ENCODE measurements around the gene MAGI2. TPM values are rescaled to one million over a fixed set of nuclear protein-coding genes. Genes with fewer than 3 reads are reported as not detected.

Gene MAGI2
- total RNA-seq, 4 donors from 2014 or later, result 0.23 to 5.5 (median 0.45) TPM

GRCh38 chr7:79296553-79297320 lies 156.7 kb downstream of the MAGI2 start:
- 39 to 48% methylated on average over 1 of the region's 1 CpG for WGBS, 2 donors
- no peaks in the 10 kb centered on the region for H3K9me3 ChIP-seq

GRCh38 chr7:79293655-79294142 lies 159.8 kb downstream of the MAGI2 start:
- H3K36me3 ChIP-seq, result no peaks in the 10 kb centered on the region
- H3K4me1 ChIP-seq, result peaks cover 0 to 4% (median 0%) of the 10 kb centered on the region in 3 donors
- 49 to 58% methylated on average over 6 to 7 of the region's 7 CpGs for WGBS, 2 donors
- DNase-seq, result no peak
- intact Hi-C loops (cut with DNase I), result no loop called here
- no peak overlapping the region for H3K27ac ChIP-seq
- no peak for TF ChIP-seq POLR2A (IDR thresholded peaks at IDR 0.05)
- TF ChIP-seq, protein P1, sequence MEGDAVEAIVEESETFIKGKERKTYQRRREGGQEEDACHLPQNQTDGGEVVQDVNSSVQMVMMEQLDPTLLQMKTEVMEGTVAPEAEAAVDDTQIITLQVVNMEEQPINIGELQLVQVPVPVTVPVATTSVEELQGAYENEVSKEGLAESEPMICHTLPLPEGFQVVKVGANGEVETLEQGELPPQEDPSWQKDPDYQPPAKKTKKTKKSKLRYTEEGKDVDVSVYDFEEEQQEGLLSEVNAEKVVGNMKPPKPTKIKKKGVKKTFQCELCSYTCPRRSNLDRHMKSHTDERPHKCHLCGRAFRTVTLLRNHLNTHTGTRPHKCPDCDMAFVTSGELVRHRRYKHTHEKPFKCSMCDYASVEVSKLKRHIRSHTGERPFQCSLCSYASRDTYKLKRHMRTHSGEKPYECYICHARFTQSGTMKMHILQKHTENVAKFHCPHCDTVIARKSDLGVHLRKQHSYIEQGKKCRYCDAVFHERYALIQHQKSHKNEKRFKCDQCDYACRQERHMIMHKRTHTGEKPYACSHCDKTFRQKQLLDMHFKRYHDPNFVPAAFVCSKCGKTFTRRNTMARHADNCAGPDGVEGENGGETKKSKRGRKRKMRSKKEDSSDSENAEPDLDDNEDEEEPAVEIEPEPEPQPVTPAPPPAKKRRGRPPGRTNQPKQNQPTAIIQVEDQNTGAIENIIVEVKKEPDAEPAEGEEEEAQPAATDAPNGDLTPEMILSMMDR (IDR thresholded peaks at IDR 0.05), result no peak
- no peaks in the 10 kb centered on the region for H3K27me3 ChIP-seq
- no peaks in the 10 kb centered on the region for H3K9me3 ChIP-seq
- H3K4me3 ChIP-seq, result no peak overlapping the region

More at GRCh38 chr7:79296553-79297320, 156.7 kb downstream of the MAGI2 start:
- H3K36me3 ChIP-seq, result no peaks in the 10 kb centered on the region
- H3K27me3 ChIP-seq, result no peaks in the 10 kb centered on the region
- no peak for DNase-seq
- H3K27ac ChIP-seq, result no peak overlapping the region
- intact Hi-C loops (cut with DNase I), result no loop called here
- H3K4me1 ChIP-seq, result peaks cover 0 to 4% (median 0%) of the 10 kb centered on the region in 3 donors
- H3K4me3 ChIP-seq, result no peak overlapping the region
- TF ChIP-seq, protein P1 (IDR thresholded peaks at IDR 0.05), result no peak
- no peak for TF ChIP-seq POLR2A (IDR thresholded peaks at IDR 0.05)

DNA sequence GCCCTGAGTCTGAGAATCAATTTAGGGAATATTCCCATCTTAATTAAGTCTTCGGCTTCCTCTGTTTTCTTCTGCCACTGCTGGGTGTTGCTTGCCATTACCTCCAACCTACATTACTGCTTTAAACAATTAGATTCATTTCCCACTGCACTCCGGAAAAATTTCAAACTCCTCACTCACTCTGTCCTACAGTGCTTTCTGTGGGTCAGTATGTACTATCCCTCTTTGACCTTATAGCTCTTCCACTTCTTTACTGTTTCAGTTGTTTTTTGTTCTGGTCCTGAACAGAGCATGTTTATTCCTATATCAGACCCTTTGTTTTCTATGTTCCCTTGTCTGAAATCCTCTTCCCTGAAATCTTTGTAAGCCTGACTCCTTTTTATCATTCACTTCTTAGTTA lies 160.6 kb downstream of the MAGI2 start:
- intact Hi-C loops (cut with DNase I), result no loop called here
- TF ChIP-seq POLR2A (IDR thresholded peaks at IDR 0.05), result no peak
- TF ChIP-seq, protein P1 (IDR thresholded peaks at IDR 0.05), result no peak

GRCh38 chr7:79291498-79291865 lies 162.0 kb downstream of the MAGI2 start:
- Histone ChIP-seq H3K4me3 (no peak overlapping the region), H3K4me1 (peaks cover 0 to 4% (median 0%) of the 10 kb centered on the region in 3 donors), H3K36me3 (no peaks in the 10 kb centered on the region), H3K9me3 (no peaks in the 10 kb centered on the region), H3K27me3 (no peaks in the 10 kb centered on the region), H3K27ac (no peak overlapping the region)
- no peak for DNase-seq
- intact Hi-C loops (cut with DNase I), result no loop called here
- no peak for TF ChIP-seq POLR2A (IDR thresholded peaks at IDR 0.05)
- TF ChIP-seq, protein P1 (IDR thresholded peaks at IDR 0.05), result no peak

More for the DNA sequence above, 160.6 kb downstream of the MAGI2 start:
- WGBS, 2 donors, result 74 to 78% methylated on average over 2 of the region's 2 CpGs
- Histone ChIP-seq H3K9me3 (no peaks in the 10 kb centered on the region), H3K27me3 (no peaks in the 10 kb centered on the region), H3K4me3 (no peak overlapping the region), H3K27ac (no peak overlapping the region), H3K4me1 (peaks cover 0 to 4% (median 0%) of the 10 kb centered on the region in 3 donors), H3K36me3 (no peaks in the 10 kb centered on the region)
- DNase-seq, result no peak

GRCh38 chr7:79290841-79291497 lies 162.5 kb downstream of the MAGI2 start:
- intact Hi-C loops (cut with DNase I), result no loop called here
- Histone ChIP-seq H3K27me3 (no peaks in the 10 kb centered on the region), H3K27ac (no peak overlapping the region), H3K4me1 (peaks cover 0 to 4% (median 0%) of the 10 kb centered on the region in 3 donors), H3K9me3 (no peaks in the 10 kb centered on the region), H3K36me3 (no peaks in the 10 kb centered on the region), H3K4me3 (no peak overlapping the region)
- no peak for TF ChIP-seq POLR2A (IDR thresholded peaks at IDR 0.05)
- TF ChIP-seq, protein P1 (IDR thresholded peaks at IDR 0.05), result no peak
- WGBS, 2 donors, result 51 to 69% methylated on average over 4 of the region's 4 CpGs
- no peak for DNase-seq

All from esophagus squamous epithelium (tissue), 5 donors.